Epithelial cell of proximal tubule (primary cell): ENCODE measurements around the gene CSKMT. TPM values are rescaled to one million over a fixed set of nuclear protein-coding genes. Genes with fewer than 3 reads are reported as not detected.
"Not testable (repeated sequence)": the region's sequence is repeated elsewhere in the genome, so short reads cannot be mapped to it uniquely, and the experiment has no call there.

Experiments
- DNase-seq: peaks from one replicate; pipeline ENCODE4 v3.0.0-alpha.2; 2011; ENCODE audit warnings: low read depth
- H3K4me3 ChIP-seq: 2 replicates; pipeline ENCODE4 v1.5.1; 2011; ENCODE audit warnings: low read depth, mild to moderate bottlenecking, low read length
- total RNA-seq: library from RNA; depleted of rRNA; stranded (reverse); fragments of >200 nt; gene quantifications from 2 replicates; pipeline ENCODE4 v1.2.3, GENCODE V29; 2015
- TF ChIP-seq, protein P1 (sequence below): conservative IDR thresholded peaks from 2 replicates; pipeline ENCODE4 v1.5.1; 2012; ENCODE audit warnings: low read depth, mild to moderate bottlenecking, low read length

Gene CSKMT, protein sequence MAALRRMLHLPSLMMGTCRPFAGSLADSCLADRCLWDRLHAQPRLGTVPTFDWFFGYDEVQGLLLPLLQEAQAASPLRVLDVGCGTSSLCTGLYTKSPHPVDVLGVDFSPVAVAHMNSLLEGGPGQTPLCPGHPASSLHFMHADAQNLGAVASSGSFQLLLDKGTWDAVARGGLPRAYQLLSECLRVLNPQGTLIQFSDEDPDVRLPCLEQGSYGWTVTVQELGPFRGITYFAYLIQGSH
- total RNA-seq, result 21.0 and 26.3 TPM in 2 replicates

DNA sequence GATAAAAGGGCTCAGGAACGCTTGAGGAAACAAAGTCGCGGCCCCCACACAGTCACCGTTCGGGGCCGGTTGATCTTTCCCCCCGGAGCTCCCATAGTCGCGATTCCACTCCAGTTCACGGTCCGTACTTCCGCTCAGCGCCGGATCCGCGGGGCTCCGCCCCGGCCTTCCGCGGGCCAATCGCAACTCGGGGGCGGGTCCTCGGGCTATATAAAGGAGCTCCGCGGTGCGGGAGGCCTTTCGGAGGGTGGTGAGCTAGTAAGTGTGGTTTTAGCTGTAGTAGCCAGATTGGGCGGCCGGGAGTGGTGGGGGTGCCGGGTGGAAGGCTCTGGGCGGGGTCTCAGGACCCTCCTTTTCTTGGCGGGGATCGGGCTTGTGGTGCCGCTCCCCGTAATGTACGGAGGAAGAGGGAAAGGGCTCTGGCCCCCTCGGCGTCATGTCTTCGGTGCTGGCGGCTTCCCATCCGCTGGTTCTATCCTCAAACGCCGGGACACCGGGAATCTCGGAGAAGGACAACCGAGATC lies at the start of gene CSKMT, which contains the start of gene C11orf98:
TSS of gene CSKMT (plus strand) at position 238 of the 524 bp plus-strand sequence. CDS start 568 bp downstream, outside the sequence.
TSS of gene C11orf98 (minus strand) at position 136 of the 524 bp plus-strand sequence. CDS start at position 95, 41 bp downstream.
- TF ChIP-seq, protein P1, sequence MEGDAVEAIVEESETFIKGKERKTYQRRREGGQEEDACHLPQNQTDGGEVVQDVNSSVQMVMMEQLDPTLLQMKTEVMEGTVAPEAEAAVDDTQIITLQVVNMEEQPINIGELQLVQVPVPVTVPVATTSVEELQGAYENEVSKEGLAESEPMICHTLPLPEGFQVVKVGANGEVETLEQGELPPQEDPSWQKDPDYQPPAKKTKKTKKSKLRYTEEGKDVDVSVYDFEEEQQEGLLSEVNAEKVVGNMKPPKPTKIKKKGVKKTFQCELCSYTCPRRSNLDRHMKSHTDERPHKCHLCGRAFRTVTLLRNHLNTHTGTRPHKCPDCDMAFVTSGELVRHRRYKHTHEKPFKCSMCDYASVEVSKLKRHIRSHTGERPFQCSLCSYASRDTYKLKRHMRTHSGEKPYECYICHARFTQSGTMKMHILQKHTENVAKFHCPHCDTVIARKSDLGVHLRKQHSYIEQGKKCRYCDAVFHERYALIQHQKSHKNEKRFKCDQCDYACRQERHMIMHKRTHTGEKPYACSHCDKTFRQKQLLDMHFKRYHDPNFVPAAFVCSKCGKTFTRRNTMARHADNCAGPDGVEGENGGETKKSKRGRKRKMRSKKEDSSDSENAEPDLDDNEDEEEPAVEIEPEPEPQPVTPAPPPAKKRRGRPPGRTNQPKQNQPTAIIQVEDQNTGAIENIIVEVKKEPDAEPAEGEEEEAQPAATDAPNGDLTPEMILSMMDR, result no peak
- peak within 1 kb of the TSS; percentile 69 for H3K4me3 ChIP-seq
- no peak for DNase-seq

DNA sequence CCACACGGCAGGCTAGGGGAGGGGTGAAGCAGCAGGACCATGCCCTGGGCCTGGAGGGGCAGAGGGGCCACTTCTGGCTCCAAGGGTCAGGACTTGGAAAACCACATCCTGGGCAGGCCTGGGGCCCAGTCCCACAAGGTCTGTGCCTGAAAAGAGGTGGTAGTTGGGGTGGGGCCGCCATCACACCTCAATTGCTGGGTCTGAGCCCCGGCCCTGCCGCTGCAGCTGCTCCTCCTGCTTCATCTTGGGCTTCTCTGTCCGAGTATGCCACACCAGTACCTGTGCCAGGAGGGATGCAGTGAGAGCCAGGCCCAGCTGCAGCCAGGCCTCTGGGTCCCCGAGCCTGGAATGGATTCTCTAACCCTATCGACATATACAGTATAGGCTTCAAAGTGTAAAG lies 49.6 kb upstream of the CSKMT start:
- TF ChIP-seq, protein P1, result no peak
- H3K4me3 ChIP-seq, result no peak overlapping the region
- no peak for DNase-seq

DNA sequence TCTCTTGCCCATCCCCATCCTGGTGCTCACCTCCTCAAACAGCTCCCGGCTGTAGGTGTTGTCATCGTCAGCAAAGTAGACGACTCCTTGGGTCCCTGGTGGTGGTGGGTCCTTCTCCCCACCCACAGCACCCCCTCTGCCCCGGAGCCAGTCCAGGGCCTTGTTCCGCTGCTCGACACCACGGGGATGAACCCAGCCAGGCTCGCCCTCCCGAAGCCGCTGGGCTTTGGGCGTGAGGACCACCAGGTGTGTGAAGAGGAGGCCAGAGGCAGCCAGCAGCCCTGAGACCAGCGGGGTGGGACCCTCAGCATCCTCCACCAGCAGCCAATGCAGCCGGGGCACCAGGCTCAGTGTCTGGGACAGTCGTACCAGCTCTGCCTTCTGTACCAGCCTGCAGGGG lies 48.2 kb upstream of the CSKMT start:
- not testable (repeated sequence) for DNase-seq, H3K4me3 ChIP-seq

DNA sequence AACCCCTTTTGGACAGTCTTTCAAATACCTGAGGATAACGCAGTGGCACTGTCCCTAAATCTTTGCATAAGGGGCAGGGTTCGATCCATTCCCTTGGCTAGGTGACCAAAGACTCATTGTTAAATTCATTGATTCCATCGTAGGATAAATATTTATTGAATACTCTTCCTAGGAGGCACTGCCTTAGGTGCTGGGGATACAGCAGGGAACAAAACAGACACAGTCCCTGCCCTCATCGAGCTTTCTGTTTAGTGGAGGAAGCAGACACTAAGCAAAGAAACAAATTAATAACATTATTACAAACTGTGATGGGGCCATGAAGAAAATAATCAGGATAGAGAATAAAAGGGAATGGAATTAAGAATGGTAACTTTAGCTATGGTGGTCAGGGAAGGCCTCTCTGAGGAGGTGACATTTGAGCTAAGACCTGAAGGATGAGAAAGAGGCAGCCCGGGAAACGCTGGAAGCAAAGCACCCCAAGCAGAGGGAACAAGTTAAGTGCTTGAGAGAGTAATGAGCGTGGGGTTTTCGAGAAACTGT lies 44.0 kb upstream of the CSKMT start:
- DNase-seq, result no peak
- H3K4me3 ChIP-seq, result peak overlapping the region; percentile 87
- TF ChIP-seq, protein P1, result no peak

DNA sequence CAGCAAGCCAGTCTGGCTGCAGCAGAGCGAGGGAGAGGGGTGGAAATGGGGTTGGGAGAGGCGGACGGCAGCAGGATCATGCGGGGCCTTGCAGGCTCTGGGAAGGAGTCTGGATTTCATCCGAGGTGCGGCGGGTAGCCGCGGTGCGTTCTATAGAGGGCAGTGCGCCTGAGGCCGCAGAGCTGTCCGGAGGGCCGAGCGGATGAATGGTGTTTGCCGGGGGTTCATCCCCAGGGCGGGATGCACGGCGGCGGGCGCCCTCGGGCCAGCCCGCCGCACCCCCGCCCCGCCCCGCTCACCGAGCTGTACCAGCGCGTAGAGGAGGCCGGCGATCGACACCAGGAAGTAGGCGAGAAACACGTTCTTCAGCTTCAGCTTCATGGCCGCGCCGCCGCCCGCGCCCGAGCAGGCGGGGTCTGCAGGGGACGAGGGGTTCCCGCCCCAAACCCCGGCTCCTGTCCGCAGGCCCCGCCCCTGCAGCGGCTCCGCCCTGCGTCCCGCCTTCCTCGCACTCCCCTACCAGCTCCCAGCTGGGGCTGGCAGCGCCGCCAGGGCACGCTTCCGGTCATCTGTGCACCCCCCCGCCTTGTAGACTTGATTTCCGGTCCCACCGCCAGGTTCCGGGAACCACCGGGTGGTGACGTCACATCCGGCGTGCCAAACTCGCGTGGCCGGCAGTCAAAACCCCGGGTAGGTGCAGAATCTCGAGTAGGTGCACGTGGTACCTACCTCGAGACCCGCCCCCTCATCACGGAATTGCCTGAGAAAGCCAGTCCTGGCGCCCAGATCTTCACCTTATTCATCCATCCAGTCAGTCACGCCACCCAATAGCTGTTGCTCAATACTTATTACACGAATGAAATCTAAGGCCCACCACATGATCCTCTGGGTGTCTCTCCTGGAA lies 43.3 kb upstream of the CSKMT start, which contains the start of gene B3GAT3:
TSS of gene B3GAT3 (minus strand) at position 420 of the 904 bp plus-strand sequence. CDS start at position 381, 39 bp downstream.
- peak within 1 kb of the TSS; percentile 87 for H3K4me3 ChIP-seq
- peak; percentile 93 for DNase-seq
- TF ChIP-seq, protein P1, result no peak

DNA sequence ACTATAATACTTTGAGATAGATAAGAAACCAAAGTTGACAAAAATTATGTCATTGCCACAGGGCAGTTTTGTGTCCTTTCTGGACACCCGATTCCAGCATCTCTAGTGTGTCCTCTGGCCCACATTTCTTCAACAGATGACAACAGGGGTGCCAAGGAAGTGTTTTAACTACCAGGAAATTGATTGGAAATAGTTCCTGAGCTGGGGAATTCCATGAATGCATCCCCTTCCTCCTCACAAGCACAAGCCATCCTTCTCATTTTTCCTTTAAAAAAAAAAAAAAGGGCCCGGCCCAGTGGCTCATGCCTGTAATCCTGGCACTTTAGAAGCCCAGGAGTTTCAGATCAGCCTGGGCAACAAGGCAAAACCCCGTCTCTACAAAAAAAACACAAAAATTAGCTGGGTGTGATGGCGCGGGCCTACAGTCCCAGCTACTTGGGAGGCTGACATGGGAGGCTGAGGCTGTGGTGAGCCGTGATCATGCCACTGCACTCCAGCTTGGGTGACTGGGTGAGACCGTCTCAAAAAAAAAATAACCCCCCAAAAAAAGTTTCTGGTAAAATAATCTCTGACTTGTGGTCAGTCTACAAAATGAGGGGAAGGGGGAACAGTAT lies 42.5 kb upstream of the CSKMT start:
- peak overlapping the region; percentile 20 for H3K4me3 ChIP-seq
- TF ChIP-seq, protein P1, result no peak
- no peak for DNase-seq
